Measurements from ENCODE around the gene TESPA1.

- TF ChIP-seq, protein P1, sequence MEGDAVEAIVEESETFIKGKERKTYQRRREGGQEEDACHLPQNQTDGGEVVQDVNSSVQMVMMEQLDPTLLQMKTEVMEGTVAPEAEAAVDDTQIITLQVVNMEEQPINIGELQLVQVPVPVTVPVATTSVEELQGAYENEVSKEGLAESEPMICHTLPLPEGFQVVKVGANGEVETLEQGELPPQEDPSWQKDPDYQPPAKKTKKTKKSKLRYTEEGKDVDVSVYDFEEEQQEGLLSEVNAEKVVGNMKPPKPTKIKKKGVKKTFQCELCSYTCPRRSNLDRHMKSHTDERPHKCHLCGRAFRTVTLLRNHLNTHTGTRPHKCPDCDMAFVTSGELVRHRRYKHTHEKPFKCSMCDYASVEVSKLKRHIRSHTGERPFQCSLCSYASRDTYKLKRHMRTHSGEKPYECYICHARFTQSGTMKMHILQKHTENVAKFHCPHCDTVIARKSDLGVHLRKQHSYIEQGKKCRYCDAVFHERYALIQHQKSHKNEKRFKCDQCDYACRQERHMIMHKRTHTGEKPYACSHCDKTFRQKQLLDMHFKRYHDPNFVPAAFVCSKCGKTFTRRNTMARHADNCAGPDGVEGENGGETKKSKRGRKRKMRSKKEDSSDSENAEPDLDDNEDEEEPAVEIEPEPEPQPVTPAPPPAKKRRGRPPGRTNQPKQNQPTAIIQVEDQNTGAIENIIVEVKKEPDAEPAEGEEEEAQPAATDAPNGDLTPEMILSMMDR (IDR thresholded peaks at IDR 0.05) = no peak
- no peak for TF ChIP-seq POLR2A (IDR thresholded peaks at IDR 0.05)
- TF ChIP-seq EP300 (IDR thresholded peaks at IDR 0.05) = no peak
Observed at GRCh38 chr12:54956818-54957641, 27.5 kb downstream of the TESPA1 start.

Measured in suprapubic skin (tissue), 3 donors.